Measurements from ENCODE around the gene AADACL4. TPM values are rescaled to one million over a fixed set of nuclear protein-coding genes. Genes with fewer than 3 reads are reported as not detected.

The AADACL4 gene
- total RNA-seq, 1 experiment from 2014 or later, result not detected

DNA sequence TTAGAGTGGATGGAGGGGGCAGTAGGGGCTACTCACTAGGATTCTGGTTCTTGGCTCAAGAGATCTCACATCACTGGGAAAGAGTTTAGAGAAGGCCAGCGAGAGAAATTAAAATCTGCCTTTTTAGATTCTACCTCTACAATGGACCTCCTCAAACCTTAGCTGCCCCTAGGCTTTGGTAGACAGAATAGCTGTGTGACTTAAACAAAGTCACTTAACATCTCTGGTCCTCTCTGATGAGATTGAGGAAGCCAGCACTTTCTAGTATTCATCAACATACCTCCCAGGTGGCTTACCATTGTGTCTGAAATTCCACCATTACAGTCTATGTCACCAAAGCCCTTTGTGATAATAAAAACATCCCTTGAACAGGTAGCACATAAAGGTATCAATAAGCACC, 18.7 kb downstream of the AADACL4 start:
- Histone ChIP-seq H4K91ac (ENCODE audit: insufficient read length, low read depth, low read length) (no peak overlapping the region), H3K4ac (ENCODE audit: low read depth, low read length) (no peak overlapping the region), H3K27ac (ENCODE audit: insufficient read length, low read depth, low read length) (no peak overlapping the region), H2BK5ac (ENCODE audit: insufficient read length, low read length) (no peak overlapping the region), H3K4me1 (ENCODE audit: insufficient read depth, low read length) (no peaks in the 10 kb centered on the region), H4K8ac (replicated peaks; ENCODE audit: insufficient read length, low read depth, low read length) (no peak overlapping the region), H2BK20ac (ENCODE audit: low read depth, low read length, poor library complexity, severe bottlenecking) (no peak overlapping the region), H3T11ph (ENCODE audit: low read length) (no peak overlapping the region), H2BK120ac (ENCODE audit: low read depth, low read length, poor library complexity, severe bottlenecking) (no peak overlapping the region), H3K9ac (ENCODE audit: extremely low read depth, insufficient read length, low read length) (no peak overlapping the region), H3K23me2 (ENCODE audit: insufficient read length, low read depth, low read length, poor library complexity, severe bottlenecking) (no peaks in the 10 kb centered on the region), H3K18ac (ENCODE audit: insufficient read length, low read depth, low read length) (no peak overlapping the region), H3K4me2 (ENCODE audit: insufficient read depth, insufficient read length, low read length) (no peak overlapping the region), H3K56ac (ENCODE audit: insufficient read length, low read depth, low read length) (no peak overlapping the region), H3K9me3 (ENCODE audit: control insufficient read depth, low read depth, low read length) (no peaks in the 10 kb centered on the region), H3K27me3 (ENCODE audit: insufficient read depth, low read length) (no peaks in the 10 kb centered on the region), H2AK5ac (ENCODE audit: insufficient read length, low read length) (no peak overlapping the region), H2BK15ac (ENCODE audit: low read depth, low read length) (no peak overlapping the region), H3K14ac (ENCODE audit: insufficient read depth, low read length) (no peak overlapping the region), H2BK12ac (ENCODE audit: insufficient read length, low read depth, low read length) (no peak overlapping the region), H3K23ac (ENCODE audit: insufficient read length, low read depth, low read length) (no peak overlapping the region), H3K79me1 (ENCODE audit: insufficient read depth, low read depth, low read length, poor library complexity, severe bottlenecking) (no peaks in the 10 kb centered on the region), H4K20me1 (ENCODE audit: control insufficient read depth, insufficient read depth, insufficient read length) (no peaks in the 10 kb centered on the region), H3K79me2 (ENCODE audit: insufficient read depth, low read length) (no peaks in the 10 kb centered on the region), H2AFZ (ENCODE audit: low read length) (no peak overlapping the region), H4K5ac (ENCODE audit: insufficient read length, low read depth, low read length) (no peak overlapping the region)
- peaks cover 3 to 4% of the 10 kb centered on the region in 2 experiments; a peak in 2 of 5 replicates for H3K9me3 Mint-ChIP-seq
- DNase-seq, result no peak
- TF ChIP-seq, protein P1, sequence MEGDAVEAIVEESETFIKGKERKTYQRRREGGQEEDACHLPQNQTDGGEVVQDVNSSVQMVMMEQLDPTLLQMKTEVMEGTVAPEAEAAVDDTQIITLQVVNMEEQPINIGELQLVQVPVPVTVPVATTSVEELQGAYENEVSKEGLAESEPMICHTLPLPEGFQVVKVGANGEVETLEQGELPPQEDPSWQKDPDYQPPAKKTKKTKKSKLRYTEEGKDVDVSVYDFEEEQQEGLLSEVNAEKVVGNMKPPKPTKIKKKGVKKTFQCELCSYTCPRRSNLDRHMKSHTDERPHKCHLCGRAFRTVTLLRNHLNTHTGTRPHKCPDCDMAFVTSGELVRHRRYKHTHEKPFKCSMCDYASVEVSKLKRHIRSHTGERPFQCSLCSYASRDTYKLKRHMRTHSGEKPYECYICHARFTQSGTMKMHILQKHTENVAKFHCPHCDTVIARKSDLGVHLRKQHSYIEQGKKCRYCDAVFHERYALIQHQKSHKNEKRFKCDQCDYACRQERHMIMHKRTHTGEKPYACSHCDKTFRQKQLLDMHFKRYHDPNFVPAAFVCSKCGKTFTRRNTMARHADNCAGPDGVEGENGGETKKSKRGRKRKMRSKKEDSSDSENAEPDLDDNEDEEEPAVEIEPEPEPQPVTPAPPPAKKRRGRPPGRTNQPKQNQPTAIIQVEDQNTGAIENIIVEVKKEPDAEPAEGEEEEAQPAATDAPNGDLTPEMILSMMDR (conservative IDR thresholded peaks at IDR 0.05), result no peak
- H3K27me3 Mint-ChIP-seq (ENCODE audit: low read depth), result peaks cover 6% of the 10 kb centered on the region
- peaks cover 0 to 3% (median 0%) of the 10 kb centered on the region in 3 experiments; a peak in 3 of 7 replicates for H3K36me3 Mint-ChIP-seq (ENCODE audit: insufficient read depth in 1 of 3, low read depth in 3 of 3)
- H3K4me3 Mint-ChIP-seq, result no peak overlapping the region
- no CpG with 5 or more reads among the region's 1 CpG for WGBS (ENCODE audit: extremely low coverage, insufficient read length, low lambda C conversion rate)
- peaks cover 7 to 10% of the 10 kb centered on the region in 2 experiments for H3K4me1 Mint-ChIP-seq
- no peak overlapping the region for H3K27ac Mint-ChIP-seq

Data from H9 (cell line).